Inferior parietal cortex (tissue), 1 donor: ENCODE results near the gene BAD.

Source experiments
- DNase-seq: peaks from one replicate; pipeline ENCODE4 v3.0.0-alpha.2; 2016; ENCODE audit errors: extremely low spot score

Gene BAD

DNA sequence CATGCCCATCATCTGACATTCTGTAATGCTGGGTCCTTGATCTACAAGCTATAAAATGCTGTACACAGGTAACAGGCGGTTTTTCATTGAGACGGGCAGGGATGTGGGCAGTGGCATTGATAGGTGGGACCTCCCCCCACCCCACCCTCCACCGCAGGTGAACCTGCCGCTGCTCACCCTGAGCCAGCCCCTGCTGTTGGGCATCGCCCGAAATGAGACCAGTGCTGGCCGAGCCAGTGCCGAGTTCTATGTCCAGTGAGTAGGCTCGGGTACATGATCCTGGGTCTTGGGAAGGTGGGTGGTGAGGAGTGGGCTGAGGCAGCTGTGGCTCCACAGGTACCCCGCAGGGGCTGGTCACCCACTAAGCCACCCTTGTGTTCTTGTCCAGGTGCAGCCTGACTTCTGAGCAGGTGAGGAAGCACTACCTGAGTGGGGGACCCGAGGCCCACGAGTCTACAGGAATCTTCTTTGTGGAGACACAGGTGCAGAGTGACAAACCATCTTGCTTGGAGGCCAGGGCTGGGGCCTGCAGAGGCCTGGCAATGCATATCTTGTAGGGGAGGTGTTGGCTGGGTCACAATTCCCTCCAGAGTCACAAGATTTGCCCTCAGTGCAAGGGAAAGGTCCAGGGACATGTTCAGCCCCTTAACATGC is 55.2 kb downstream of the BAD start:
- no peak for DNase-seq

DNA sequence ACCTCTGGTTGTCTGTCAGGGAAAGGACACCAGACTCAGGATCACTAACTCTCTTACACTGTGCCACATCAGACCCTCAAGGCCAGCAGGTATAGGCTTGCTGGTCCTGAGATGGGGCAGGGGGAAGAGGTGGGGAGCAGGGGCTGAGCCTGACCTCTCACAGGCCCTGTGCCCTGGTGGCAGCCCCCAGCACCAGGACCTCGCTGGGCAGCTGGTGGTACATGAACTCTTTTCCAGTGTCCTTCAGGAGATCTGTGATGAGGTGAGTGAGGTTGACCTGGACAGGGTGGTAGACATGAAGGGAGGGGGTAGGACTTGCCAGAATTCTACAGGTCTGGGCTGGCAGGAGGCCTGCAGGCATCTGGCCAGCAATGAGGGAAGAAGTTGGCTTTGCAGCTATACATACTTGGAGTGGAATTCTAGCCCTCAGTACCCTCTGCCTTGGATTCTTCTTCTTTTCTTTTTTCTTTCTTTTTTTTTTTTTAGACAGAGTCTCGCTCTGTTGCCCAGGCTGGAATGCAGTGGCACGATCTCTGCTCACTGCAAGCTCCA is 57.0 kb downstream of the BAD start:
- no peak for DNase-seq

DNA sequence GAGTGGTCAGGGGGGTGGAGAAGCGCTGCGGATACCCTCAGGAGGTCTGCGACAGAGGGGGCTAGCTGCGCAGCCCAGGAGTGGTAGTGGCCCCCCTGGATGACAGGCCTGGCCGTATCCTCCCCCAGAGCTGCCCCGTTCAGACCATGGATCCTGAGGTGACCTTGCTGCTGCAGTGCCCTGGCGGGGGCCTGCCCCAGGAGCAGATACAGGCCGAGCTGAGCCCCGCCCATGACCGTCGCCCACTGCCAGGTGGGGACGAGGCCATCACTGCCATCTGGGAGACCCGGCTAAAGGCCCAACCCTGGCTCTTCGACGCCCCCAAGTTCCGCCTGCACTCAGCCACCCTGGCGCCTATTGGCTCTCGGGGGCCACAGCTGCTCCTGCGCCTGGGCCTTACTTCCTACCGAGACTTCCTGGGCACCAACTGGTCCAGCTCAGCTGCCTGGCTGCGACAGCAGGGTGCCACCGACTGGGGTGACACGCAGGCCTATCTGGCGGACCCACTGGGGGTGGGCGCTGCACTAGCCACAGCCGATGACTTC is 57.9 kb downstream of the BAD start:
- no peak for DNase-seq

DNA sequence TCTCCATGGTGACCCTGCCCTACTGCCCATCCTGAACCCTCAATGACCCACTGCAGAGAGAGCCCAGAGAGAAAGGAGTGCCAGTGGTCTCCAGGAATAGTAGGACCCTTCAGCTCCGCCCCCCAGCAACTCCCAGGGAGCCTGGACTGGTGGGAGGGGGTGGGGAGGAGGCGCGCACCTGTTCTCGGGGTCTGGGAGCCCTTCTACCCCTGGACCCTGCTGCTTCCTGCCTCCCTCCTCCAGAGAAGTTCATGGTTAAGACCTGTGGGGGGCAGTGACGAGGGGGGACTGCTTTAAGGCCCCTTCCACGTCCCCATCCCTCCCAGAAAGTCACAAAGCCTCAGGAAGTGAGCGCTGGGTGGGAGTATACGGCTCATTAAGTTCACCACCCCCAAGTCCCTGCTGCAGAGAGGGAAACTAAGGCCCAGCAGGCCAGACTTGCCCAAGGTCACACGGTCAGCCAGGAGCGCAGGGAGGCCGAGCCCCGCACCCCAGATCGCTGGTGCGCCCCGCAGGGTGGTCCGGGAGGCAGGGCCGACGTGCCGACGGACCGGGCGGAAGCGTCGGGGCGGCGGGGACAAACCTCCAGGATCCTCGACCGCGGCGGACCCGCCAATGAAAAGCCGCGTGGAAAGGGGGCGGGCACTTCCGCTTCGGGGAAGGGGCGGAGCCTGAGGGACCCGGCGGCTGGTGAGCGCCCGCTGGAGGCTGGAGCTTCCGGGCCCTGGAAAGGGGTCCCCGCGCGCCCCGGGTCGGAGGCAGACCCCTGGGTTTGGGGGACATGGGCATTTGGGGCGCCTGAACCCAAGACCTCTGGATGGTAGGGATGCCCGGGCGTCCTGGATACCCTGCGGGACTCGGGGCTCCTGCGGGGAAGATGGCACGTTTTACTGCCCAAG is 58.6 kb downstream of the BAD start, which contains the start of the genes NUDT22 and TRPT1:
NUDT22 (plus strand) TSS at position 667 of the 899 bp plus-strand sequence. CDS start 379 bp downstream, outside the sequence.
TRPT1 (minus strand) TSS at position 579 of the 899 bp plus-strand sequence; CDS start at position 253, 326 bp downstream.
- DNase-seq: peak; percentile 89

DNA sequence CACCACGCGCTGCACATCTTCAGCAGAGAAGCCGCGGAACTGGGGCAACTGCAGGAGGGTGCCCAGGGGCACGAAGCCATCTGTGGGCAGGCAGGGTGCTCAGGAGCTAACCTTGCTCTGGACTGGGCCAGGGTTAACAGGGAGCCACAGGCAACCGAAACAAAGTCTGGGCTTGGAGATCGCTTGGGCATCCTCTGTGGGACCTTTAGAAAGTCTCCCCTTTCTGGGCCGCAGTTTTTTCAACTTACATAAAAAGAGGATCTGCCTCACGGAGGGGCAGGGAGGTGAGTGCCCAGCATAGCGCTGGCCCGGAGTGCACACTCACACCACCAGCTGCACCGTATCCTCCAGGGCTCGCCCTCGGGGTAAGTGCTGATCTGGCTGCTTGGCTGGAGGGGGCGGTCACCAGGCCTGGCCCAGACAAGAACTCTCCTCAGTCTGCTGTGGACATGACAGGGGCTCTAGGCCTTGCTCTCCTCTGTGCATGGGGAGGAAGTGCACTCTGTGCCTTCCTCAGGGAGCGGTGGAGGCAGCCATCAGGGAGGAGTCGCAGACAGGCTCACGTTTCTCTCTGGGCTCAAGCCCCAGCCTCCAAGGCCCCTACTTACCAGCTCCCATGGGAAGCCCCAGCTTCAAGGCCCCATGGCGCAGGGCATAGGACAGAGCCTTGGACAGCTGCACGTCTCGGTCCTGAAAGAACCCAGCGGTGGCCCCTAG is 59.4 kb downstream of the BAD start:
- DNase-seq: no peak

DNA sequence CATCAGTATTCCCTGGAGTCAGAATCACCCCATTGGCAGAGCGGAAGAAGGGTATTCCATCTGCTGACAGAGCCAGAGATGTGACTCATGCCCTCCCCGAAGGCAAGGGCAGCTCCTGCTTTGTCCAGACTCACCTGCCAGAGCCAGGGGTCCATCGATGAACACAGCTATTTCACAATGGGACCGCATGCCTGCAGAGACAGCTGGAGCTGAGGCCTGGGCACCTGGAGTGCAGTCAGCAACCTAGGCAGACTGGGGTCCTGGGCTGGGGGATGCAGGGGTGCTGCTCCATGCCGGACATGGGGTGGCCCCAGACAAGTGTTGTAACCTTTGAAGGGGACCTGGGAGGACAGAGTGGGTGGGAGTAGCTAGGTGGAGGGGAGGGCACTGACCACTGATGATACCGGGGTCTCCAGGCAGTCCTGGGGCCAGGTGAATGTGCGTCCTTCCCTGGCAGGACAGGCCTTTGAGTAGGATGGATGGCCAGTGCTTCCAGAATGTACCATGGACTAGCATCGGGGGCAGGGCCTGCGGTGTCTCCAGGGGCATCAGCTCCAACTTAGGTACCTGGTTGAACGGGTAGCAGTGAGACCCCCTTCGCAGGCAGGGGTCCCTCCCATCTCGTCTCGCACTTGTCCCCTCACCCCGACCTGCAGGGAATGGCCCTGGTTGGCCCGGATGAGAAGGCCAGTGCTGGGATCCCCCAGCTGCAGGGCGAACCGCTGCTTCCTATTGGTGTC is 60.1 kb downstream of the BAD start:
- DNase-seq: no peak

DNA sequence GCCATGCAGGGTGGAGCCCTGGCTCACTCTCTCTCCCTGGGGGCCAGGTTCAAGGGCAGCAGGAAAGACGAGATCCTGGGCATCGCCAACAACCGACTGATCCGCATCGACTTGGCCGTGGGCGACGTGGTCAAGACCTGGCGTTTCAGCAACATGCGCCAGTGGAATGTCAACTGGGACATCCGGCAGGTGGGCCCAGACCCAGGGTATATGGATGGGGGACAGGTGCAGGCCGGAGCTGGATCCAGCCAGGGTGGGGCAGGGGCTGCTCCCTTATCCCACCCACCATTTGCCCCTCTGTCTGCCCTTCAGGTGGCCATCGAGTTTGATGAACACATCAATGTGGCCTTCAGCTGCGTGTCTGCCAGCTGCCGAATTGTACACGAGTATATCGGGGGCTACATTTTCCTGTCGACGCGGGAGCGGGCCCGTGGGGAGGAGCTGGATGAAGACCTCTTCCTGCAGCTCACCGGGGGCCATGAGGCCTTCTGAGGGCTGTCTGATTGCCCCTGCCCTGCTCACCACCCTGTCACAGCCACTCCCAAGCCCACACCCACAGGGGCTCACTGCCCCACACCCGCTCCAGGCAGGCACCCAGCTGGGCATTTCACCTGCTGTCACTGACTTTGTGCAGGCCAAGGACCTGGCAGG is 61.3 kb downstream of the BAD start:
- DNase-seq: no peak

DNA sequence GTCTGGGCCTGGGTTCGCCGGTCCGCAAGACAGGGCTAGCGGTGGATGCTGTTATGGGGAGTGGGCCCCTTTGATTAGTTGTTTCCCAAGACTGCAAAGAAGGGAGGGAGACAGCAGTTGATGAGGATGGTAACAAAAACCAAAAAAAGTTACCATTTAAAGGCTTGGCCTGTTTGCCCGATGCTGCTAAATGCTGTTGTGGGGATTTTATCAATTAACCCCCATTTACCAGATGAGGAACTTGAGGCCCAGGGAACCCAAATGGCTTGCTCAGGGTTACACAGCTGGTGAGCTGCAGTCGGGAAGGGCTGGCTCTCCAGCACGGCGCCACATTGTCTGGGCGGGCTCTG is 61.8 kb downstream of the BAD start:
- no peak for DNase-seq

DNA sequence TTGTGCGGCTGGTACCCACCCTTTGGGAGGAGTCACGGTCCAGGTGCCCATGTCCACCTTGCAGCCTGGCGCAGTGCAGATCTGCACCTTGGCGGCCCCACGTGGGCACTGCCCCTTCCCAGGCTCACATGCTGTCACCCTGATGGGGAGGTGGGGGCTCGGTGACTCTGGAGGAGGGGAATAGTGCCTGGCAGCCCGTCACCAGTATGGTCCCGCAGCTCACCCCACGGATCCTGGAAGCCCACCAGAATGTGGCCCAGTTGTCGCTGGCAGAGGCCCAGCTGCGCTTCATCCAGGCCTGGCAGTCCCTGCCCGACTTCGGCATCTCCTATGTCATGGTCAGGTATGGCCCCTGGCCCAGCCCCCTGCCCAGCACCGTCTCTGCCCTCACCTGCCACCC is 63.7 kb downstream of the BAD start:
- no peak for DNase-seq

DNA sequence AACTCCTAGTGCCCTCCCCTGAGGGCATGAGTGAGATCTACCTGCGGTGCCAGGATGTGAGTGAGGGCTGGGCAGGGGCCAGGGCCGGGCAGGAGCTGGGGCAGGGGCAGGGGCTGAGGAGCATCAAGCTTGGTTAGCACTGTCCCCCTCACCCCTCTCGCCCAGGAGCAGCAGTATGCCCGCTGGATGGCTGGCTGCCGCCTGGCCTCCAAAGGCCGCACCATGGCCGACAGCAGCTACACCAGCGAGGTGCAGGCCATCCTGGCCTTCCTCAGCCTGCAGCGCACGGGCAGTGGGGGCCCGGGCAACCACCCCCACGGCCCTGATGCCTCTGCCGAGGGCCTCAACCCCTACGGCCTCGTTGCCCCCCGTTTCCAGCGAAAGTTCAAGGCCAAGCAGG is 64.2 kb downstream of the BAD start:
- DNase-seq: no peak
